Esophagus muscularis mucosa (tissue), 4 donors: ENCODE results near the gene FAM114A1. TPM values are rescaled to one million over a fixed set of nuclear protein-coding genes. Genes with fewer than 3 reads are reported as not detected.
A peak's percentile ranks its signal among the peaks of the same experiment; 100 is the strongest.
"Not testable (repeated sequence)": the region's sequence is repeated elsewhere in the genome, so short reads cannot be mapped to it uniquely, and the experiment has no call there.

Source experiments
- DNase-seq: peaks from one replicate; pipeline ENCODE4 v3.0.0-alpha.2; 2017; ENCODE audit errors: extremely low spot score
- H3K27ac ChIP-seq, 4 donors: fragments of 200-600 bp; sonication (generic); replicated peaks in 1 of 4; 1 replicate in 3 of 4; 2 replicates in 1 of 4; pipeline ENCODE4 v1.5.1; 2016 to 2019; ENCODE audit warnings: mild to moderate bottlenecking in 1 of 4
- H3K27me3 ChIP-seq, 4 donors: fragments of 200-600 bp; sonication (generic); one replicate each; pipeline versions ENCODE4 v1.5.1 to v1.6.0; 2016 to 2019
- H3K36me3 ChIP-seq, 4 donors: fragments of 200-600 bp; sonication (generic); one replicate each; pipeline ENCODE4 v1.5.1; 2016 to 2019
- H3K4me1 ChIP-seq, 4 donors: fragments of 200-600 bp; sonication (generic); one replicate each; pipeline ENCODE4 v1.5.1; 2016 to 2019
- H3K4me3 ChIP-seq, 4 donors: fragments of 200-600 bp; sonication (generic); 1 replicate in 2 of 4; 2 replicates in 2 of 4; pipeline ENCODE4 v1.5.1; 2016 to 2019; ENCODE audit warnings: mild to moderate bottlenecking in 4 of 4, moderate library complexity in 1 of 4
- H3K9me3 ChIP-seq, 4 donors: fragments of 200-600 bp; sonication (generic); 1 replicate in 3 of 4; 2 replicates in 1 of 4; pipeline ENCODE4 v1.5.1; 2016 to 2019
- EP300 ChIP-seq: sonication (generic); formaldehyde crosslinking; IDR thresholded peaks from one replicate; pipeline ENCODE4 v1.6.1; 2017; ENCODE audit warnings: antibody characterized with exemption
- POLR2A ChIP-seq: fragments of 450-650 bp; IDR thresholded peaks from one replicate; pipeline ENCODE4 v1.6.1; 2017; ENCODE audit warnings: antibody characterized with exemption, moderate library complexity, mild to moderate bottlenecking, low read depth
- POLR2AphosphoS5 ChIP-seq, 2 donors: sonication (generic); formaldehyde crosslinking; IDR thresholded peaks; one replicate each; pipeline ENCODE4 v1.6.1; 2017; ENCODE audit warnings: antibody characterized with exemption in 2 of 2
- WGBS: methylation state at CpG from one replicate; pipeline ENCODE4 v1.1.5; 2018; 5-methylcytosine and 5-hydroxymethylcytosine counted together
- intact Hi-C: fragments of 100-400 bp; cut with DNase I; formaldehyde crosslinking; loops from one replicate; pipeline ENCODE4 v1.15.1; 2023
- total RNA-seq, 4 donors: library from RNA; depleted of rRNA; stranded (reverse); fragments of >200 nt; gene quantifications; one replicate each; pipeline versions ENCODE4 v1.1.0 to v1.2.1, GENCODE V29; 2016
- TF ChIP-seq, protein P1 (sequence below), 3 experiments: fragments of 200-600 bp in 2 of 3; fragments of 450-650 bp in 1 of 3; sonication (generic) in 2 of 3; IDR thresholded peaks; one replicate each; pipeline ENCODE4 v1.5.1; 2017 to 2019; ENCODE audit warnings: antibody characterized with exemption in 3 of 3, mild to moderate bottlenecking in 2 of 3, moderate library complexity in 1 of 3

Gene FAM114A1
- total RNA-seq, 4 donors from 2014 or later: 88.6 to 145 (median 110) TPM

DNA sequence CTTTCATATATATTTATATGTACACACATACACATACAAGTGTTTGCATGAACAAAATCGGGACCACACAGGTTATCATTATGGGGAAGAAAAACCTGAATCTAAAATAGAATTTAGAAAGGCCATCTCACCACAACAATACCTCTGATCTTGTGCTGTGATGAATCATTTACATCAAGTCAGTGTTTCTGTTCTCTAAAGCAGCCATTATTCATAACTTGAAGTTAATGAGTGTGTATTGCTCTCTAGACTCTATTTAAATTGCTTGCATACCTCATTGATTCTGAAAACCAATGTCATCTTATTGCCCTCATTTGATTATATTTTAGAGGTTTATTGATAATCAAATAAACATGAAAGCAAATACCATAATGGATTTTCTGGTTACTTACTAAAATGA lies 71.6 kb downstream of the FAM114A1 start:
- no peak overlapping the region for H3K27ac ChIP-seq
- TF ChIP-seq, protein P1, sequence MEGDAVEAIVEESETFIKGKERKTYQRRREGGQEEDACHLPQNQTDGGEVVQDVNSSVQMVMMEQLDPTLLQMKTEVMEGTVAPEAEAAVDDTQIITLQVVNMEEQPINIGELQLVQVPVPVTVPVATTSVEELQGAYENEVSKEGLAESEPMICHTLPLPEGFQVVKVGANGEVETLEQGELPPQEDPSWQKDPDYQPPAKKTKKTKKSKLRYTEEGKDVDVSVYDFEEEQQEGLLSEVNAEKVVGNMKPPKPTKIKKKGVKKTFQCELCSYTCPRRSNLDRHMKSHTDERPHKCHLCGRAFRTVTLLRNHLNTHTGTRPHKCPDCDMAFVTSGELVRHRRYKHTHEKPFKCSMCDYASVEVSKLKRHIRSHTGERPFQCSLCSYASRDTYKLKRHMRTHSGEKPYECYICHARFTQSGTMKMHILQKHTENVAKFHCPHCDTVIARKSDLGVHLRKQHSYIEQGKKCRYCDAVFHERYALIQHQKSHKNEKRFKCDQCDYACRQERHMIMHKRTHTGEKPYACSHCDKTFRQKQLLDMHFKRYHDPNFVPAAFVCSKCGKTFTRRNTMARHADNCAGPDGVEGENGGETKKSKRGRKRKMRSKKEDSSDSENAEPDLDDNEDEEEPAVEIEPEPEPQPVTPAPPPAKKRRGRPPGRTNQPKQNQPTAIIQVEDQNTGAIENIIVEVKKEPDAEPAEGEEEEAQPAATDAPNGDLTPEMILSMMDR (IDR thresholded peaks at IDR 0.05): no peak
- TF ChIP-seq POLR2A (no peak), POLR2AphosphoS5 (IDR thresholded peaks at IDR 0.05) (no peak), EP300 (no peak)
- no peaks in the 10 kb centered on the region for H3K9me3 ChIP-seq
- H3K36me3 ChIP-seq: peaks cover 23 to 76% (median 48%) of the 10 kb centered on the region in 4 donors
- H3K4me3 ChIP-seq: no peak overlapping the region
- 100% methylated on average over 1 of the region's 1 CpG for WGBS
- peaks cover 5 to 50% (median 39%) of the 10 kb centered on the region in 4 donors for H3K4me1 ChIP-seq
- intact Hi-C loops: no loop called here
- no peak for DNase-seq
- no peaks in the 10 kb centered on the region for H3K27me3 ChIP-seq

DNA sequence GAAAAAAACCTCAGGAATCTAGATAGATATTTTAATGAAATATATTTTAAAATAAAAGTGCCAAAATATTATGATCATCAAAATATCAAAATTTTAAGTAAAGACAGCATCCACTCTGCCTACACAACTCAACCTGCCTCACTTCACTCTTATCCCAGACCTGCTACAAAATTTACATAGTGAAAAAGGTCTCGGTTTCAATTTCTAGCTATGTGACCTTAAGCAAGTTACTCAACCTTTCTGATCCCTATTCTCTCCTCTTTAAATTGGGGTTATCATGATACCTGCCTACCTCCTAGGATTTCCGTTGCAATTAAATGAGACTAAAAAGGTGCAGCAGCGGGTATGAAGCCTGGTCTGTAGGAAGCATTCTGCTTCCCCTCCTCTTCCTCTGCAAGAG lies 72.9 kb downstream of the FAM114A1 start:
- intact Hi-C loops: no loop called here
- whole genome bisulfite sequencing: 94% methylated on average over 3 of the region's 3 CpGs

GRCh38 chr4:38941906-38942305 lies 74.3 kb downstream of the FAM114A1 start:
- intact Hi-C loops, H3K27me3 ChIP-seq, H3K9me3 ChIP-seq, H3K4me3 ChIP-seq, DNase-seq: not testable (repeated sequence)
- peak; percentile 32 to 66 for TF ChIP-seq POLR2AphosphoS5 (IDR thresholded peaks at IDR 0.05)
- Histone ChIP-seq H3K27ac (peak overlapping the region; percentile 84 to 87 (median 86)), H3K36me3 (peaks cover 9 to 66% (median 38%) of the 10 kb centered on the region in 4 donors), H3K4me1 (peaks cover 5 to 73% (median 60%) of the 10 kb centered on the region in 4 donors)
- WGBS: 62% methylated on average over 3 of the region's 3 CpGs

More for the DNA sequence above, 72.9 kb downstream of the FAM114A1 start:
- Histone ChIP-seq H3K27me3 (no peaks in the 10 kb centered on the region), H3K36me3 (peaks cover 16 to 78% (median 48%) of the 10 kb centered on the region in 4 donors), H3K4me1 (peaks cover 5 to 60% (median 47%) of the 10 kb centered on the region in 4 donors), H3K9me3 (no peaks in the 10 kb centered on the region), H3K27ac (peak overlapping the region; percentile 84 to 87 (median 86)), H3K4me3 (no peak overlapping the region)
- DNase-seq: no peak
- TF ChIP-seq, protein P1 (IDR thresholded peaks at IDR 0.05): no peak
- TF ChIP-seq POLR2A: no peak
- no peak for TF ChIP-seq POLR2AphosphoS5 (IDR thresholded peaks at IDR 0.05)
- TF ChIP-seq EP300: no peak

DNA sequence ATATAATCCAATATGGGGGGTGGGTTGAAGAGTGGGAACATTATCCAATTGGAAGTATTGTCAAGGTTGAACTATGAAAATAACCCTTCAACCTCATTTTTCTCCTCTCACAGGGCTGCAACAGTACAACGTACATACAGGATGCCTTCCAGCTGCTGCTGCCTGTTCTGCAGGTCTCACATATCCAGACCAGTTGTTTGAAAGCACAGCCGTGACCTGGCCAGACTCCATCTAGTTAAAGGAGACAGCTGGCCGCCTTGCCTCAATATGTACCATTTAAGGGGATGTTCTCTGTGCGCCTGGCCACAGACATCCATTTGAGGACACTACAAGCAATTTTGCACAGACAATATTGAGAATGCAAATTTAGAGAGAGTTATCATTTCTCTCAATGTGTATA lies 75.7 kb downstream of the FAM114A1 start:
- Histone ChIP-seq H3K27me3 (no peaks in the 10 kb centered on the region), H3K4me1 (peaks cover 5 to 86% (median 74%) of the 10 kb centered on the region in 4 donors), H3K9me3 (no peaks in the 10 kb centered on the region), H3K27ac (peak overlapping the region; percentile 84 to 87 (median 86)), H3K36me3 (peaks cover 6 to 51% (median 24%) of the 10 kb centered on the region in 4 donors), H3K4me3 (no peak overlapping the region)
- TF ChIP-seq EP300 (peak; percentile 41), POLR2A (no peak), POLR2AphosphoS5 (IDR thresholded peaks at IDR 0.05) (peak; percentile 81 to 91)
- WGBS: 53% methylated on average over 4 of the region's 4 CpGs
- intact Hi-C loops: no loop called here
- DNase-seq: peak; percentile 93

GRCh38 chr4:38944440-38944839 lies 76.8 kb downstream of the FAM114A1 start:
- intact Hi-C loops: no loop called here
- peak overlapping the region; percentile 84 to 87 (median 86) for H3K27ac ChIP-seq
- H3K4me3 ChIP-seq: no peak overlapping the region
- no peak for TF ChIP-seq POLR2AphosphoS5 (IDR thresholded peaks at IDR 0.05)
- TF ChIP-seq EP300: no peak
- TF ChIP-seq, protein P1 (IDR thresholded peaks at IDR 0.05): no peak
- TF ChIP-seq POLR2A: no peak
- H3K9me3 ChIP-seq: no peaks in the 10 kb centered on the region
- H3K4me1 ChIP-seq: peaks cover 5 to 89% (median 85%) of the 10 kb centered on the region in 4 donors
- peaks cover 0 to 42% (median 18%) of the 10 kb centered on the region in 4 donors for H3K36me3 ChIP-seq
- WGBS: 89% methylated on average over 9 of the region's 9 CpGs
- no peaks in the 10 kb centered on the region for H3K27me3 ChIP-seq
- no peak for DNase-seq

GRCh38 chr4:38946919-38947318 lies 79.3 kb downstream of the FAM114A1 start:
- Histone ChIP-seq H3K36me3 (peaks cover 0 to 26% (median 12%) of the 10 kb centered on the region in 4 donors), H3K4me1 (peaks cover 0 to 90% (median 80%) of the 10 kb centered on the region in 4 donors), H3K27me3 (no peaks in the 10 kb centered on the region), H3K9me3 (no peaks in the 10 kb centered on the region), H3K27ac (peak overlapping the region; percentile 84 to 87 (median 86)), H3K4me3 (no peak overlapping the region)
- 63% methylated on average over 3 of the region's 3 CpGs for WGBS
- intact Hi-C loops: no loop called here
- no peak for TF ChIP-seq POLR2AphosphoS5 (IDR thresholded peaks at IDR 0.05)
- TF ChIP-seq POLR2A: no peak
- TF ChIP-seq EP300: no peak
- TF ChIP-seq, protein P1 (IDR thresholded peaks at IDR 0.05): no peak
- no peak for DNase-seq
